ENCODE results near the gene ITPK1.

ITPK1 gene

GRCh38 chr14:92928961-92929688 lies 186.6 kb downstream of the ITPK1 start:
- Histone ChIP-seq H3K9ac (ENCODE audit: low read length) (no peak overlapping the region), H3K27ac (ENCODE audit: low read depth, low read length) (no peak overlapping the region)

DNA sequence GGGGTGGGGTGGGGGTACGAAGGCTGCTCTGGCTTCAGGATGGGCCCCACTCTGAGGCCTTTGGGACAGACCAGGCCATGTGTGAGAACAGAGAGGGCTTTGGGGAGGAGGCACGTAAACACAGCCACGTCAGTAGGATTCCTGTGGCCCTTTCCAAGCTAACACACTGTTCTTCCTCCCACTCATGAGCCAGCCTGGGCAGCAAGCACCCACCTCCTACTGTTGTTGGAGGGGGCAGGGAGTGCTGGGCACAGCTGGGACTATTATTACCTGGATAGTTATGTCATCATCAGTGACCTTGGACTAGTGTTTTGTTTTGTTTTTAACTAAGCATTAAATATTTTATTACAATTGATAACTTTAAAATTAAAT lies 187.5 kb downstream of the ITPK1 start:
- H3K27ac ChIP-seq (ENCODE audit: low read depth, low read length): no peak overlapping the region

More at GRCh38 chr14:92928961-92929688, 186.6 kb downstream of the ITPK1 start:
- Histone ChIP-seq H3K9me3 (ENCODE audit: low read length) (no peaks in the 10 kb centered on the region), H3K27me3 (ENCODE audit: control insufficient read depth in 1 of 2, insufficient read depth in 2 of 2, low read length in 2 of 2) (no peaks in the 10 kb centered on the region), H3K36me3 (ENCODE audit: insufficient read depth, low read length) (no peaks in the 10 kb centered on the region), H3K4me1 (ENCODE audit: insufficient read depth, low read length) (no peaks in the 10 kb centered on the region), H3K4me3 (ENCODE audit: low read depth in 1 of 2, low read length in 2 of 2) (no peak overlapping the region)

DNA sequence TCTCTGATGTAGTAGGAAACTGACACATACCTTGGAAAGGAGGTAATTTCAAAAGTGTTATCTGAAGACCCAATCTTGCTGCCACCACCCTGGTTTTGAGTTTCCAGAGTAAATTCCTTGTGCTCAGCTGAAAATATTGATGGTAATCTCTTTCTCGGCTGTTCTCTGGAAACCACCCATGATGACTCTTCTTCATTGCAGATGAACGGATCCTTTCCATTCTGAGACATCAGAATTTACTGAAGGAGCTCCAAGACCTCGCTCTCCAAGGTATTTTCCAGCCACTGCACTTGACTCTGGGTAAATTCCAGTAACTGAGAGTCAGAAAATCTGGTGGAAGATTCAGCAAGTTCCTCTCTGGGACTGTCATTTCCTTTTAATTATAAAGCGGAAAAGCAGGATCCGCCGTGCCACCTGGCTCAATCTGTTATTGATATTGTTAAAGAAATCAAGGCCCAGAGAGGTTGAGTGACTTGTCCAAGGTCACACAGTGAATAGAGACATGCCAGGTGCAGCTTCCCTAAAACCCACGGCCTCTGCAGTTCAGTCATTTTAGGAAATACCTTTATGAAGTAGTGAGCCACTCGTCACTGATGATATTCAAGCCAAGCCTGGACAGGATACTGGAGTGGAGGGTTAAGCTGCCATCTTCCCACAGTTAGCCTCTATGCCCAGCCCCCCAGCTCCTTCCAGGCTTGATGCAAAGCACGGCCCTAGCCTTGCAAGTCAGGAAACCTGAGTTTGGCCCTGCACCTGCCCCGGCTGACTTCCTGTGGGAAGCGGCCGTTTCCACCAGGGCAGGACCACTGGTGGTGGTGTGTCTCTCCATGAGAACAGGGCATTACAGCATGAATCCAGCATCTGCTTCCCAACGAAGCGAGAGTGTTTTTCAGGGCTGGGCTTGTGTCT lies 188.1 kb downstream of the ITPK1 start:
- no peaks in the 10 kb centered on the region for H3K9me3 ChIP-seq (ENCODE audit: low read length)
- H3K27ac ChIP-seq (ENCODE audit: low read depth, low read length): no peak overlapping the region
- H3K4me1 ChIP-seq (ENCODE audit: insufficient read depth, low read length): no peaks in the 10 kb centered on the region
- H3K36me3 ChIP-seq (ENCODE audit: insufficient read depth, low read length): no peaks in the 10 kb centered on the region
- H3K27me3 ChIP-seq (ENCODE audit: control insufficient read depth in 1 of 2, insufficient read depth in 2 of 2, low read length in 2 of 2): peaks cover under 1 to 8% of the 10 kb centered on the region in 2 donors
- no peak overlapping the region for H3K4me3 ChIP-seq (ENCODE audit: low read depth in 1 of 2, low read length in 2 of 2)
- H3K9ac ChIP-seq (ENCODE audit: low read length): no peak overlapping the region

More for the DNA sequence above, 187.5 kb downstream of the ITPK1 start:
- Histone ChIP-seq H3K4me1 (ENCODE audit: insufficient read depth, low read length) (no peaks in the 10 kb centered on the region), H3K9ac (ENCODE audit: low read length) (no peak overlapping the region), H3K36me3 (ENCODE audit: insufficient read depth, low read length) (no peaks in the 10 kb centered on the region), H3K4me3 (ENCODE audit: low read depth in 1 of 2, low read length in 2 of 2) (no peak overlapping the region), H3K9me3 (ENCODE audit: low read length) (no peaks in the 10 kb centered on the region), H3K27me3 (ENCODE audit: control insufficient read depth in 1 of 2, insufficient read depth in 2 of 2, low read length in 2 of 2) (peaks cover 0 to 5% of the 10 kb centered on the region in 2 donors)

DNA sequence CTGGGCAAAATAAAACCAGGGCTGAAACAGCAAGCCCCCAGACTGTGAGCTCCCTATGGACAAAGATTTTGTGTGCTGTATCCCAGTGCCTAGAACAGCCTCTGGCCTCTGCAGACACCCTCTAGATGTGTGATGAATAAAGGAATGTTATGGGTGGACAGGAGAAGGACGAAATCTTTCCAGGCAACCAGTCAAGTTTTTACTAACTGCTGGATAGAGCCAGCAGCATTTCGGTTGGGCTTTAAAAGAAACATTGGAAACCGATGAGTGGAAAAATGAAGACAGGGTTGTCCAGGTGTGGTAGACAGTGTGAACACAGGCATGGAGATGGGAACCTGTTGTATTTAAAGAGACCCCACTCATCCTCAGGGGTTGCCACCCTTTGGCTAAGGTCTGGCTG lies 188.8 kb downstream of the ITPK1 start:
- Histone ChIP-seq H3K36me3 (ENCODE audit: insufficient read depth, low read length) (no peaks in the 10 kb centered on the region), H3K27me3 (ENCODE audit: control insufficient read depth in 1 of 2, insufficient read depth in 2 of 2, low read length in 2 of 2) (peaks cover 7 to 15% of the 10 kb centered on the region in 2 donors), H3K27ac (ENCODE audit: low read depth, low read length) (no peak overlapping the region), H3K9ac (ENCODE audit: low read length) (no peak overlapping the region), H3K4me1 (ENCODE audit: insufficient read depth, low read length) (no peaks in the 10 kb centered on the region), H3K4me3 (ENCODE audit: low read depth in 1 of 2, low read length in 2 of 2) (no peak overlapping the region), H3K9me3 (ENCODE audit: low read length) (no peaks in the 10 kb centered on the region)

GRCh38 chr14:92926180-92926845 lies 189.4 kb downstream of the ITPK1 start:
- Histone ChIP-seq H3K27ac (ENCODE audit: low read depth, low read length) (no peak overlapping the region), H3K27me3 (ENCODE audit: control insufficient read depth in 1 of 2, insufficient read depth in 2 of 2, low read length in 2 of 2) (peaks cover 7 to 17% of the 10 kb centered on the region in 2 donors), H3K4me3 (ENCODE audit: low read depth in 1 of 2, low read length in 2 of 2) (no peak overlapping the region), H3K9me3 (ENCODE audit: low read length) (no peaks in the 10 kb centered on the region), H3K36me3 (ENCODE audit: insufficient read depth, low read length) (no peaks in the 10 kb centered on the region), H3K4me1 (ENCODE audit: insufficient read depth, low read length) (no peaks in the 10 kb centered on the region), H3K9ac (ENCODE audit: low read length) (no peak overlapping the region)

GRCh38 chr14:92925446-92925845 lies 190.3 kb downstream of the ITPK1 start:
- H3K27ac ChIP-seq (ENCODE audit: low read depth, low read length): no peak overlapping the region
- no peaks in the 10 kb centered on the region for H3K36me3 ChIP-seq (ENCODE audit: insufficient read depth, low read length)
- H3K9me3 ChIP-seq (ENCODE audit: low read length): no peaks in the 10 kb centered on the region
- no peaks in the 10 kb centered on the region for H3K4me1 ChIP-seq (ENCODE audit: insufficient read depth, low read length)
- H3K4me3 ChIP-seq (ENCODE audit: low read depth in 1 of 2, low read length in 2 of 2): no peak overlapping the region
- peaks cover 7 to 17% of the 10 kb centered on the region in 2 donors for H3K27me3 ChIP-seq (ENCODE audit: control insufficient read depth in 1 of 2, insufficient read depth in 2 of 2, low read length in 2 of 2)
- H3K9ac ChIP-seq (ENCODE audit: low read length): no peak overlapping the region

- no peak overlapping the region for H3K4me3 ChIP-seq (ENCODE audit: low read depth in 1 of 2, low read length in 2 of 2)
- no peak overlapping the region for H3K9ac ChIP-seq (ENCODE audit: low read length)
- H3K36me3 ChIP-seq (ENCODE audit: insufficient read depth, low read length): no peaks in the 10 kb centered on the region
- no peaks in the 10 kb centered on the region for H3K9me3 ChIP-seq (ENCODE audit: low read length)
- no peaks in the 10 kb centered on the region for H3K4me1 ChIP-seq (ENCODE audit: insufficient read depth, low read length)
- H3K27ac ChIP-seq (ENCODE audit: low read depth, low read length): no peak overlapping the region
- H3K27me3 ChIP-seq (ENCODE audit: control insufficient read depth in 1 of 2, insufficient read depth in 2 of 2, low read length in 2 of 2): peaks cover 7 to 17% of the 10 kb centered on the region in 2 donors
These were observed 191.5 kb downstream of the ITPK1 start for GRCh38 chr14:92924247-92924646.

- H3K27ac ChIP-seq (ENCODE audit: low read depth, low read length): no peak overlapping the region
- no peaks in the 10 kb centered on the region for H3K36me3 ChIP-seq (ENCODE audit: insufficient read depth, low read length)
- no peaks in the 10 kb centered on the region for H3K9me3 ChIP-seq (ENCODE audit: low read length)
- no peak overlapping the region for H3K4me3 ChIP-seq (ENCODE audit: low read depth in 1 of 2, low read length in 2 of 2)
- H3K27me3 ChIP-seq (ENCODE audit: control insufficient read depth in 1 of 2, insufficient read depth in 2 of 2, low read length in 2 of 2): peaks cover 11 to 17% of the 10 kb centered on the region in 2 donors
- no peaks in the 10 kb centered on the region for H3K4me1 ChIP-seq (ENCODE audit: insufficient read depth, low read length)
- no peak overlapping the region for H3K9ac ChIP-seq (ENCODE audit: low read length)
These were observed 192.0 kb downstream of the ITPK1 start for GRCh38 chr14:92923744-92924103.

GRCh38 chr14:92922883-92923743 lies 192.6 kb downstream of the ITPK1 start, which contains the start of gene CHGA:
TSS of gene CHGA (plus strand) at chr14:92923150. CDS start at chr14:92923360, 210 bp downstream.
- Histone ChIP-seq H3K4me1 (ENCODE audit: insufficient read depth, low read length) (no peaks in the 10 kb centered on the region), H3K27ac (ENCODE audit: low read depth, low read length) (no peak within 1 kb of the TSS), H3K9ac (ENCODE audit: low read length) (no peak within 1 kb of the TSS), H3K36me3 (ENCODE audit: insufficient read depth, low read length) (no peaks in the 10 kb centered on the region), H3K9me3 (ENCODE audit: low read length) (no peaks in the 10 kb centered on the region), H3K27me3 (ENCODE audit: control insufficient read depth in 1 of 2, insufficient read depth in 2 of 2, low read length in 2 of 2) (peaks cover 14 to 17% of the 10 kb centered on the region in 2 donors), H3K4me3 (ENCODE audit: low read depth in 1 of 2, low read length in 2 of 2) (no peak within 1 kb of the TSS)

DNA sequence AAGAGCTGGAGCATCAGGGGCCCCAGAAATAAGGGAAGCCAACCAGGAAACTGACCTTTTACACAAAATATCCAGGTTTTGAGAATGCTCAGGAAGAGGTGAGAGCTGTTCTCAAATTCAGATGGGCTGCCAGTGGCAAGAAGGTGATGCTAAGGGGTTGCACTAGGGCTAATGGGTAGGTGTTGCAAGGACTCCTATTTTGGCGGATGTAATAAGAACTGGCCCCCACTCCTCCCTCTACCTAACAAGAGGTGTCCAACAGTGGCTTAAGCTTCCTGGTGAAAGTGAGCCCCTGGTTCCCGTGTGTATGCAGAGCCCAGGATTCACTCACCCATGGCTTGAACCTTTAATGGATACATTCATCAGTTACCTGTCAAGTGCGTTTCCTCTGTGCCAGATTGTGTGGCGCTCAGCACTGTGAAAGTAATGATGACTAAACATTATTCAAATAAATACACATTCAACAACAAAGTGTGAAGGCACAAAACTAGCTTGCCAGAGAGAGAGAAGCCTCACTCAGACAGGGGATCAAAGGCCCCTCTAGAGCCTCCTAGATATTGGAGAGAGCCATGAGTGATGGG lies 193.5 kb downstream of the ITPK1 start:
- H3K36me3 ChIP-seq (ENCODE audit: insufficient read depth, low read length): no peaks in the 10 kb centered on the region
- H3K4me1 ChIP-seq (ENCODE audit: insufficient read depth, low read length): no peaks in the 10 kb centered on the region
- H3K9me3 ChIP-seq (ENCODE audit: low read length): no peaks in the 10 kb centered on the region
- no peak overlapping the region for H3K9ac ChIP-seq (ENCODE audit: low read length)
- H3K27me3 ChIP-seq (ENCODE audit: control insufficient read depth in 1 of 2, insufficient read depth in 2 of 2, low read length in 2 of 2): peaks cover 14 to 17% of the 10 kb centered on the region in 2 donors
- no peak overlapping the region for H3K4me3 ChIP-seq (ENCODE audit: low read depth in 1 of 2, low read length in 2 of 2)
- H3K27ac ChIP-seq (ENCODE audit: low read depth, low read length): no peak overlapping the region

Measured in muscle layer of colon (tissue), 2 donors.